Measurements from ENCODE around the gene RPTOR.

RPTOR gene

DNA sequence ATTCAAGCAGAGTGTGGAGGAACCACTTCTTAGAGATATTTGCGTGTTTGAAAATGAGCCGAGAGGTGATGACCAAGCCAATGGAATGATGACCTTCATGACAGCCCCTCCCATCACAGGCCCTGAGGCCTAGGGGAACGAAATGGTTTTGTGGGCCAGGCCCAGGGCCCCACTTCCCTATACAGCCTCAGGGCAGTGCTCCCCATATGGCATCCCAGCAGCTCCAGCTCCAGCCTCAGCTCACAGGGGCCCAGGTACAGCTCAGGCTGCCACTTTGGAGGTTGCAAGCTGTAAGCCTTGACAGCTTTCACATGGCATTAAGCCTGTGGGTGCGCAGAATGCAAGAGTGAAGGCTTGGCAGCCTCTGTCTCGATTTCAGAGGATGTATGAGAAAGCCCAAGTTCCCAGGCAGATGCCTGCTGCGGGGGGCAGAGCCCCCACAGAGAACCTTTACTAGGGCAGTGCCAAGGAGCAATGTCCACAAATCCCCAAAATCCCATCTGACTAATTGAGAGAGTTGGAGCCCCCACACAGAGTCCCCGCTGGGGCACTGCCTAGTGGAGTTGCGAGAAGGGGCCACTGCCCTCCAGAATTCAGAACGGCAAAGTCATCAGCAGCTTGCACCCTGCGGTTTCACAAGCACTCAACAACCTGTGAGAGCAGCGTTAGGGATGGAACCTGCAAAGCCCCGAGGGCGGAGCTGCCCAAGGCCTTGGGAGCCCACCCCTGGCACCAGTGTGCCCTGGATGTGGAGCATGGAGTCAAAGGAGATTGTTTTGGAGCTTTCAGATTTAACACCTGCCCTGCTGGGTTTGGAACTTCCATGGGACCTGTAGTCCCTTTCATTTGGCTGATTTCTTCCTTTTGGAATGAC lies 468.2 kb downstream of the RPTOR start:
- TF ChIP-seq, protein P1, sequence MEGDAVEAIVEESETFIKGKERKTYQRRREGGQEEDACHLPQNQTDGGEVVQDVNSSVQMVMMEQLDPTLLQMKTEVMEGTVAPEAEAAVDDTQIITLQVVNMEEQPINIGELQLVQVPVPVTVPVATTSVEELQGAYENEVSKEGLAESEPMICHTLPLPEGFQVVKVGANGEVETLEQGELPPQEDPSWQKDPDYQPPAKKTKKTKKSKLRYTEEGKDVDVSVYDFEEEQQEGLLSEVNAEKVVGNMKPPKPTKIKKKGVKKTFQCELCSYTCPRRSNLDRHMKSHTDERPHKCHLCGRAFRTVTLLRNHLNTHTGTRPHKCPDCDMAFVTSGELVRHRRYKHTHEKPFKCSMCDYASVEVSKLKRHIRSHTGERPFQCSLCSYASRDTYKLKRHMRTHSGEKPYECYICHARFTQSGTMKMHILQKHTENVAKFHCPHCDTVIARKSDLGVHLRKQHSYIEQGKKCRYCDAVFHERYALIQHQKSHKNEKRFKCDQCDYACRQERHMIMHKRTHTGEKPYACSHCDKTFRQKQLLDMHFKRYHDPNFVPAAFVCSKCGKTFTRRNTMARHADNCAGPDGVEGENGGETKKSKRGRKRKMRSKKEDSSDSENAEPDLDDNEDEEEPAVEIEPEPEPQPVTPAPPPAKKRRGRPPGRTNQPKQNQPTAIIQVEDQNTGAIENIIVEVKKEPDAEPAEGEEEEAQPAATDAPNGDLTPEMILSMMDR (IDR thresholded peaks at IDR 0.05; ENCODE audit: control extremely low read depth, extremely low read depth, low read depth, missing control alignments): no peak
- no peak for DNase-seq (ENCODE audit: extremely low spot score)
- ChIA-PET CTCF (interaction anchor here (2.2 kb wide), 1 partner anchor 11 kb away, joined by 7 read pairs; no protein-coding TSS in a partner anchor), POLR2A (no interaction called here)

DNA sequence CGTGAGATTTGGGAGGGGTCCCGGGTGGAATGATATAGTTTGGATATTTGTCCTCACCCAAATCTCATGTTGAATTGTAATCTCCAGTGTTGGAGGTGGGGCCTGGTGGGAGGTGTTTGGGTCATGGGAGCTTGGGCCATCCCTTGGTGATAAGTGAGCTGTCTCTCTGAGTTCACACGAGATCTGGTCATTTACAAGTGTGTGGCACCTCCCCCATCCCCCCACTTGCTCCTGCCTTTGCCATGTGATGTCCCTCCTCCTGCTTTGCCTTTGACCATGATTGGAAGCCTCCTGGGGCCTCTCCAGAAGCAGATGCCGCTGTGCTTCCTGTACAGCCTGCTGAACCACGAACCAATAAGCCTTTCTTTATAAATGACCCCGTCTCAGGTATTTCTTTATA lies 469.0 kb downstream of the RPTOR start:
- ChIA-PET CTCF (interaction anchor here (2.2 kb wide), 1 partner anchor 10 kb away, joined by 7 read pairs; no protein-coding TSS in a partner anchor), POLR2A (no interaction called here)
- no peak for DNase-seq (ENCODE audit: extremely low spot score)
- TF ChIP-seq, protein P1 (IDR thresholded peaks at IDR 0.05; ENCODE audit: control extremely low read depth, extremely low read depth, low read depth, missing control alignments): no peak

DNA sequence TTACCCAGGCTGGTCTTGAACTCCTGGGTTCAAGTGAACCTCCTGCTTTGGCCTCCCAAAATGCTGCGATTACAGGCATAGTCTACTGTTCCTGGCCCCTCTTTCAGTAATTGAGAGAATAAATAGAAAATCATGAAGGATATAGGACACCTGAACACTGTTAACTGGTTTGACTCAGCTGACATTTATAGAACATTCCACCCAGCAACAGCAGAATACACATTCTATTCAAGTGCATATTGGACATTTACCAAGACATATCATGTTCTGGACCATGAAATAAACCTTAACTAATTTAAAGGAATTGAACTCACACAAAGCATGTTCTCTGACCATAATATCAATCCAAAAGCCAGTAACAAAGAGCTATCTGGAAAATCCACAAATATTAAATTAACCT lies 470.5 kb downstream of the RPTOR start:
- CTCF ChIA-PET: interaction anchor here (1.4 kb wide), 1 partner anchor 9 kb away, joined by 8 read pairs; no protein-coding TSS in a partner anchor
- no peak for DNase-seq (ENCODE audit: extremely low spot score)
- POLR2A ChIA-PET: no interaction called here
- TF ChIP-seq, protein P1 (IDR thresholded peaks at IDR 0.05; ENCODE audit: control extremely low read depth, extremely low read depth, low read depth, missing control alignments): no peak

Measured in GM10248 (cell line).